Neural progenitor cell (in vitro differentiated cells): ENCODE data around the gene PTPA.

Experiments used
- CTCF ChIP-seq: fragments of 200-600 bp; sonication (generic); IDR thresholded peaks from 2 replicates; pipeline ENCODE4 v1.5.1; 2017; ENCODE audit warnings: antibody characterized with exemption, mild to moderate bottlenecking
- EZH2 ChIP-seq: fragments of 200-600 bp; sonication (generic); IDR thresholded peaks from 2 replicates; pipeline ENCODE4 v1.6.1; 2017; ENCODE audit warnings: antibody characterized with exemption, mild to moderate bottlenecking, moderate library complexity
- EZH2phosphoT487 ChIP-seq: fragments of 200-600 bp; sonication (generic); IDR thresholded peaks from 2 replicates; pipeline ENCODE4 v1.6.1; 2017; ENCODE audit warnings: antibody characterized with exemption

- TF ChIP-seq CTCF: no peak
- no peak for TF ChIP-seq EZH2phosphoT487
- no peak for TF ChIP-seq EZH2
Observed at GRCh38 chr9:129111528-129112151, 425 bp downstream of the PTPA start.
